CD4-positive, alpha-beta T cell treated with Interleukin-4 for 4 hours (primary cell): ENCODE measurements around the gene C8B.

Experiments used
- DNase-seq: peaks from one replicate; pipeline ENCODE4 v3.0.0-alpha.2; 2020

The C8B gene

GRCh38 chr1:56929492-56929891 lies 36.3 kb downstream of the C8B start:
- no peak for DNase-seq

GRCh38 chr1:56927986-56928385 lies 37.8 kb downstream of the C8B start:
- no peak for DNase-seq

- DNase-seq = no peak
Measured at GRCh38 chr1:56927171-56927570, 38.6 kb downstream of the C8B start.

- DNase-seq = no peak
Measured at GRCh38 chr1:56925193-56925592, 40.6 kb downstream of the C8B start.

- no peak for DNase-seq
Measured at GRCh38 chr1:56924116-56924515, 41.7 kb downstream of the C8B start.

- no peak for DNase-seq
Measured at GRCh38 chr1:56923201-56923600, 42.6 kb downstream of the C8B start.

- DNase-seq = no peak
Measured at GRCh38 chr1:56922507-56922906, 43.3 kb downstream of the C8B start.

- no peak for DNase-seq
Measured at GRCh38 chr1:56922070-56922469, 43.7 kb downstream of the C8B start.

- DNase-seq = no peak
Measured at GRCh38 chr1:56921479-56921878, 44.3 kb downstream of the C8B start.

- DNase-seq = no peak
Measured at GRCh38 chr1:56920591-56921001, 45.2 kb downstream of the C8B start.

- DNase-seq = no peak
Measured at GRCh38 chr1:56917356-56917755, 48.5 kb downstream of the C8B start.

- DNase-seq = no peak
Measured at GRCh38 chr1:56916630-56917029, 49.2 kb downstream of the C8B start.

GRCh38 chr1:56915960-56916359 lies 49.9 kb downstream of the C8B start:
- DNase-seq = no peak

GRCh38 chr1:56912325-56912724 lies 53.5 kb downstream of the C8B start:
- no peak for DNase-seq

- DNase-seq = no peak
Measured at GRCh38 chr1:56911098-56911938, 54.5 kb downstream of the C8B start.

GRCh38 chr1:56910441-56910985 lies 55.3 kb downstream of the C8B start:
- no peak for DNase-seq

GRCh38 chr1:56908619-56909221 lies 57.1 kb downstream of the C8B start:
- DNase-seq = no peak

- no peak for DNase-seq
Measured at GRCh38 chr1:56905667-56906066, 60.1 kb downstream of the C8B start.

GRCh38 chr1:56904663-56905397 lies 61.0 kb downstream of the C8B start:
- no peak for DNase-seq

- no peak for DNase-seq
Measured at GRCh38 chr1:56903778-56904177, 62.0 kb downstream of the C8B start.

GRCh38 chr1:56901716-56902115 lies 64.1 kb downstream of the C8B start:
- DNase-seq = no peak

GRCh38 chr1:56898879-56899278 lies 66.9 kb downstream of the C8B start:
- DNase-seq = no peak

- no peak for DNase-seq
Measured at GRCh38 chr1:56898005-56898373, 67.8 kb downstream of the C8B start.
